ENCODE data around the gene TENM3.

Gene TENM3

DNA sequence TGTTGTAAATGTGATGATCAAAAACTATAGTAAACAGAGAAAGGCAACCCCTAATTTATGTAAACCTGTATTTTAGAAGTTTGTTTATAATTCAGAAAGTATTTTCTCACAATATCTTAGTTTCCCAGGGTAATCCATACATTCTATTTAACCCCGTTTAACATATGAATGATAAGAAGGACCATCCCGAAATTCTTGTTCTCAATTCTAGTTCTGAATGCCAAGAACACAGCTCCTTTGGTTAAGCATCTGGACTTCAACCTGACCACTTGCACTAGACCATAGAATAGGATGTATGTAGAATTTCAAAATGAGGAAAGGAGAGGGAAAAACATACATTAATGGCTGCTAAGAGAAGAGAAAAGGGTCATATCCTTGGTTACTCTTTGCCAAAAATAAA lies 227.0 kb downstream of the TENM3 start:
- no peak for DNase-seq

DNA sequence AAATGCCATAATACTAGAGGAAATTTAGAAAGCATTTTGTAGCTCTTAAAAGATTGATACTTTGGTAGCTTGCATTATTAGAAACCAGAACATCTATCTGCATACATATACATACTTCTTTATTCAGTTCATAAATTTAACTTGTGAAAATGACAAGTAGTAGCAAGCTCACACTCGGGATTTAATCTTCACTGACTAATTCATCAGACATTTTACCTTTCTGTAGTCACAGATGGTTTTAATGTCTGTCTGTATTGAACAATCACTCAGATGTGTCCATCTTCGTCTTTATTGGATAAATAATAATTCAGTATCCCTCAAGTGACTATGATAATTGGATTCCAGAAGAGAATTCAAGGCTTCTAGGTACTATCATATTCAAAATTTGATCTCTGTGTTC lies 232.3 kb downstream of the TENM3 start:
- no peak for DNase-seq

DNA sequence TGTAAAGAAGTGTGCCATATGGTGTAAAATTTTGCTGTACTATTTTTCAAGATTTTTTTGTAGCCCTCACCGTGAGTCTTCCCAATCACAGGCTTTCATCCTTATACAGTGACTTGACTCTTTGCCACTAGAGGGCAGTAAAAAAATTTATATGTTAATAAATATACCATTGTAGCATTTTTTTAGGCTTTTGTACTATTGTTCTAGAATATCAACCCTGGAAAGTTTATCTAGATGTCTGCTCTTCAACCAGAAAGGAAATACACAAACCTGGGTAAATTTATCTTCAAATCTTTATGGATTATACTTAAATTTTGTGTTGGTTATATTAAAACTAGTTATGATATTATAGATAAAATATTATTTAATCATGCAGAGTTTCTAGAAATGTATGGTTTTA lies 235.3 kb downstream of the TENM3 start:
- no peak for DNase-seq

DNA sequence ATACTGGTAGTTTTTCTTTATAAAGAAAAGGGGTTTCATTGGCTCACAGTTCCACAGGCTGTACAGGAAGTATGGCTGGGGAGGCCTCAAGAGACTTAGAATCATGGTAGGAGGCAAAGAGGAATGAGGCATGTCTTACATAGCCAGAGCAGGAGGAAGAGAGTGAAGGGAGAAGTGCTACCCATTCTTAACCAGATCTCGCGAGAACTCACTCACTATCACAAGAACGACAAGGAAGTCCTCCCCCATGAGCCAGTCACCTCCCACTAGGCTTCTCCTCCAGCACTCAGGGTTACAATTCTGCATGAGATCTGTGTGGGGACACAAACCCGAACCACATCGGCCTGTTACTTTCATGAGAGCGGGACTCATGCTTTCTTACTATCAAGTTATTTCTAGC lies 240.5 kb downstream of the TENM3 start:
- no peak for DNase-seq

DNA sequence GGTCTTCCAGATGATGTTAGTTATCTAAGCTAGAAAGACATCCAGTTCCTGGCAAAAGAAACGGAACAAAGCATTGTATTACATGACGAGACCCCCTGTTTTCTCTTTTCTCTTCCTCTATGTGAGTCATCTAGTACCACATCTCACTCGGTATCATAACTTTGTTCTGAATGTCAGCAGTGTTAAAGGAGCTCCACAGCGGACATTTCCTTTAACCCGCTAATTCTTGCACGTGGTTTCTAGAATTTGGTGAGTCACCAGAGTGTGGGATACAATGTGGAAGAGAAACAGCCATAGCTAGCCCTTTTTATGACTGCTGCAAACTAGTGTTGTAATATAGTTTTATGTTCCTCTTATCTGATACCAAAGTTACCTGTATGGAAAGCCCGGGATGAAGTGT lies 243.7 kb downstream of the TENM3 start:
- no peak for DNase-seq

DNA sequence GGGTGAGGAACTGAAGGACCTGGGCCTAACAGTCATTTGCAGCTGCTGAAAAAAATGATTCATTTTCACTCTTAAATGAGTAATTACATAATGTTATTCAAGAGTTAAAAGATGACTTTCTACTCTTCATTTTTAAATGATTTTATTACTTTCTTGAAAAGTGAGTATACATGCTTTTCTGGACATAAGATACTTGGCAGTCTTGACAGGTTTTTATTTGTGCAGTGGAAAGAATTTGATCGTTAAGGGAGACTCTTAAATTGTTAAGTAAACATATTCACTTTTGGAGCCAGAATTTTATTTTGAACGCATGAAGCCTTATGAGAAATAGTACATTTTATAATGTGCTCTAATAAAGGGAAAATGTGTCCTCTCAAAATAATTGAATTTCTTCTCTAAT lies 245.7 kb downstream of the TENM3 start:
- DNase-seq = no peak

DNA sequence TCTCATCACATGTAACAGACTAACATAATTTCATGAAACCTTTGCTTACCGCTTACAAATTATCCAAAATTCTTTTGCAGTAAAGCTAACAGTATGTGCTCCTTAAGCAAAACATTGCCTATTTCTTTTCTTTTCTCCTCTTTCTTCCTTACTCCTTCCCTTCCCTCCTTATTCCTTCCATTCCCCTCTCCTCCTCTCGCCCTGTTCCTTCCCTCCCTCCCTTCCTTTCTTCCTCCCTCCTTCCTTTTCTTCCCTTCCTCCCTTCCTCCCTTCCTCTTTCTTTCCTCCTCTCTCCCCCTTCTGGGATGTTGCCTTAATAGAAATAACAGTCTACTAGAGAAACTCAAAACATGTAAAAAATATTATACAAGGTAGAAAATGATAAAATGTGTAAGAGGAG lies 246.4 kb downstream of the TENM3 start:
- no peak for DNase-seq

DNA sequence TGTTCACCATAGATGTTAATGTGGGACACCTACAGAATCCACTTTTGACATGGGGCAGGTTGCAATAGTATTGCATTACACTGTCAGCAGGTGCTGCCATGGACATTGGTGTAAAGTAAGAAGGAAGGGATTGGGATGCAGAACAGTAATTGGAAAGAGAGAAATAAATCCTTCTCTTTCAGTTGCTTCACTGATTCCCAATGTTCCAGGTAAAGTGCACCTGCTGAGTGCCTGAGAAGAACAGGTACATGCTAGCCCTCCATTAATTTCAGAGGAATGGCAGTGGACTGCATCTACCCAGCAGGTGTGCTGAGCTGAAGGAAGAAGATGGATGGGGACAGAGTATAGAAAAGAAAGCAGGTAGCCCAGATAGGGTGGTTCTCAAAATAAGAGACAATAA lies 248.5 kb downstream of the TENM3 start:
- DNase-seq = no peak

DNA sequence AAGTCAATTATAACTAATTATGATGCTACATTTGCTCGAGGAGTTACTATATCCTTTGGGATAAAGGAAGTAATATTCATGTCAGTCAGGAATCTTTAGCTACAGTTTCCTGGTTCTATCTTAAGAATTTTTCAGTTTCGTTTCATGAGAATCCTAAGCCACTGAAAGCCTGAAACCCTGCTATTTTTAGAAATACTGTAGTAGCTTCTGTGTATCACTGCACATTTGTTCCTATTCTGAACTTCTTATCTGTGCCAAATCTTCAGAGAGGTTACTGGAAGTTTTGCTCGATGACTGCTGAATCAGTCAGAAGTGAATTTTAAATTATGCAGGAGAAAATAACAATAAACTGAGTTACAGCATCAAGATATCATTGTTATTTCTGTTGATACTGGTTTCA lies 249.2 kb downstream of the TENM3 start:
- no peak for DNase-seq

DNA sequence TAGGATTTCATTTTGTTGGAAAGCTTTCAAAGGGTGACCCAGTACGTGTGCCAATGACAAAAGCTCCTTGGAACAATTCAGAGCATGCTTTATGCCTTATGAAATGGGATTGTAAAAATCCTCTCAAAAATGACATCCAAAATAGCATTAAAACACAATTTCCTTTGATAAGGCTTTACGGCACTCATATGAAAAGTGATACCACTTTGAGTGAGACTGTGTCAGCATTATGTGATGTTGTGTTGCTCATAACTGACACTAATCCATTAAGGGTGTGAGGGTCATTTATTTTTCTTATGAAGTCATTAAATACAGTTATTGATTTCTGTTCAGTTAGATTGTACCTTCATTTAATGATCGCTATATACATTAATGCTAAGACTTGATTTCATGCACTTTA lies 250.2 kb downstream of the TENM3 start:
- no peak for DNase-seq

DNA sequence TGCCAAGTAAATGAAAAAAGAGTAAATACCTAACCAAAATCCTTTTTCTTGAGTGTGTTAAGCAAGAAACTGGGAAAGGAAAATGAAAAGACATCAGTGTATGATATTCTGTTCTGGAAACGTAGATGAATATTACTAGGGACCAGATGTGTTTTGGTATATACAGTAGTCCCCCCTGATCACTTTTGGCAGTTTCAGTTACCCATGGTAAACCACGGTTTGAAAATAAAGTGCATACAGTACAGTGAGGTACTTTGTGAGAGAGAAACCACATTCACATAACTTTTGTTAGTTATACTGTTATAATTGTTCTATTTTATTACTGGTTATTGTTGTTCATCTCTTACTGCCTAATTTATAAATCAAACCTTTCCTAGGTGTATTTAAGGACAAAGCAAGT lies 250.9 kb downstream of the TENM3 start:
- no peak for DNase-seq

DNA sequence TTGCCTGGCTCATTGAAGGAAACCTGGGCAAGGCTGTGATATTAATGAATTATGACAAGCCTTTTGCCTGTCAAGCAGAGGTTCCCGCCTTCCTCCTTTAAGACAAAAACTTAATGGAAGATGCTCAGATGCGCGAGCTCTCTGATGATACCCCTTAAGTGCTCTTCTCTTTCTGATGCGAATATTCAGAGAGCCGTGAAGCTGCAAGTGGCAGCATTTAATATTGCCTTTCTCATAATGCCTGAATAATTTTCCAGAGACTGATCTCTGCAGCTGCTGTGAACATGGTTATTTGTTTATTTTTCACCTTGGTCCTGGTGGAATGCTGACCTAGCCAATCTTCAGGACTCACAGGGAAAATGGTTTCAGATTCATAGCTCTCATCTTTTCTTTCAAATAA lies 251.8 kb downstream of the TENM3 start:
- DNase-seq = no peak

DNA sequence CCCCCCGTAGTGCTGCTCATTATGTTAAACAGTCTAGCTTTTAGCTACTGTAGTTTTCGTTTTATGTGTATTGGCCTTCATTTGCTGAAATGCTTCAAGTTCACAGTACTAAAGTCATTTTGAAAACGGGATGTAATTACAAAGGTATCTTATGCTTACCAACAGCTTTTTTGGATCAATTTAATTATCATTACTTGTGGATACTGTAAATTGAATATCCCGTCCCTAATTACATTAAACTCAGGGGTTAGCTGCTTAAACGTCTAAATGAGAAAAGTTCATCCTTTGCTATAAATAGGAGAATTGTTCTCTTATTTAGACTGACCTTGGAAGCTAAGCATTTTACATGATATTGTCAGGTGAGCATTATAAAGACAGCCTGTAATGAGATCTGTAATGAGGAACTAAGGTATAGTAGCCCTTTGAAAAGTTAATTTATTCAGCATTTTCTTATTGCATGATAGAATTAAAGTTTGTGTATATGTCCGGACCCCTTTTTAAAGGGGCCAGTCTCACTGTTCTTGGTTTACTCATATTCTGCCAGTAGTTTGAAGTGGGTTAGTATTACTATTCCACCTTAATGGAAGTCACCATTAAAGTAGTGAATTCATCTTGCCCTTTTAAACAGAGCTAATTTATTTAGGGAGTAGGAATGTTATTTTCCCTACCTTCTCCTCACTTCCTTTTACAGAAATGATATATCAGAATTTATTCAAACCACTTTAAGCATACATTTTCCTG lies 252.6 kb downstream of the TENM3 start:
- DNase-seq = no peak

DNA sequence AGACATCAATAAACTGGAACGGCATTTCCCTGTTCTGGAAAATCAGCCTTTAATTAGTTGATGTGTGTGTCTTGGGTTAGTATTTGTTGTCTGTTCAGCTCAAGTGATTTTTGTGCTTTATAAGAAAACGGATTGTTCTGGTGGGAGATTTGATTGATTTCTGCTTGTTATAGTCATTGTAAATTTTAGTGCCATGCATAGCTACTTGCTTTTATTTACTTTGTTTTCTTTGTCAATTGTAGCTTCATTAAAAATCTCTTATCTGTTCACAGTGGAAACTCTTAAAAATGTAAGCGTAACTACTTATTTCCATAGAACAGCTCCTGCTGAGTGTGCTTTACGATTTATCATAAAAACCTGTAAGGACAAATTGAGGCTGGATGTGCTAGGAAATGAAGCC lies 253.2 kb downstream of the TENM3 start:
- no peak for DNase-seq

DNA sequence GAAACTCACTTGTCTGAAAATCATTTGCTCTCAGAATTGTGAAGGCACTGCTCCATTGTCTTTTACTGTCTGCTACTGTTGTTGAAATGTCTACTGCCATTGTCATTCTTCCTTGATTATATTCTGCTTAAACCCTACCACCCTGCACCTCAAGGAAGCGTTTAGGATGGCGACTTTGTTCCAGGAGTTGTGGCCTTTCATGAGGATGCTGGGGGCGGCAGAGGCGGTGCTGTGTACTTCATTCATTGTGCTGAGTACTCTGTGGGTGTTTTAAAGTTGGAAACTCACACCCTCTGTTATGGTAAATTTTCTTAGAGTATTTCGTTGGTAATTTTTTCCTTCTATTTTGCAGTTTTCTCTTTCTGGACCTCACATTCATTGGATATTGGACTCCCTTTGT lies 258.9 kb downstream of the TENM3 start:
- DNase-seq = no peak

DNA sequence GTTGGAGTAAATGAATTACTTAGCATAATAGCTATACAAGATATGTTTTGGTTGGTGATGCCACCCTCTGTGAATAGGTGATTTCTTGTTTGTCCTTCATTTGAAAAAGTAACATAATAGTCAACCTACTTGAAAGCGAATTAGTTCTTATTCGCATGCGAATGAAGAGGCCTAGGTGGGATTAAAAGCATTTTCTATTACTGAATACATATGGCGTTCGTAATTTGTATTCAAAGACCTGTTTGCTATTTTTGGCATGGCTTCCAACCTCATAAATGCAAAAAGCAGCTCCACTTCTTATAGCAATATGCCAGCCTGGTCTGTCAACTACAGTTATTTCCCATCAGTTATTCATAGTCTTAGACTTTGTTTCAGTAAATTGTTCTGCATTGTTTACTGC lies 261.3 kb downstream of the TENM3 start:
- DNase-seq = no peak

DNA sequence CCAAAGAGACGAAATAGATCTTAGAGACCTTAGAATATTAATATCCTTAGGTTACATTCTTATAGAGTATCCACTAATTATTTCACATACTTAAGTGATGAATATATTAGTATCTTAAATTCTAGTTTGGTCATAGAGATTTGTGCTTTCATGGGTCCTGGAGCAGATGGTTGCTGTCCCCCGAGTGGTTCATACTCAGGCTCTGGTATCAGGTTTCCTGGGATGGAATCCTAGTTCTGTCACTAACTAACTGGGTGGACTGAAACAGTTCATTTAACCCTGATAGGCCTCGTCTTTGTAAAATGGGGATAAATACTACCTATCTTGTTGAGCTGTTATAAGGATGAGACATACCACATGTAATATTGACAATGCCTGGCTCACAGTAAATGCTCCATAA lies 264.6 kb downstream of the TENM3 start:
- DNase-seq = no peak

DNA sequence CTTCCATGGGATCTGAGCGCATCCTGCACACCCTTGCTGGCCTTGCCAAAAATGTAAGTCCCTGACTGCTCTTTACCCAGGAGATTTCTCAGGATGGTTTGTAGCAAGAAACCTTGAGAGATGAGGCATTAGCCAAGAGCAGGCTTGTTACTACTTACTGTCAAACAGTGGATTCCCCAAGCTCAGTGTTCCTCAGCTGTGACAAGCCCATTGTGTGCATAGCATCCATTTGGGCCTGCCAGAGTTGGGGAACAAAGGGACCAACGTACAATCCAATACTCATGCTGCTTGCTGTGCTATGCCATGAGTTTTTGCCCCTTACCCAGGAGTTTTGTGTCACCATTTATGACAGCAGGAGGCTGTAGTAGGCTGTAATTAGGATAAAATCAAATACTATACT lies 267.6 kb downstream of the TENM3 start:
- no peak for DNase-seq

DNA sequence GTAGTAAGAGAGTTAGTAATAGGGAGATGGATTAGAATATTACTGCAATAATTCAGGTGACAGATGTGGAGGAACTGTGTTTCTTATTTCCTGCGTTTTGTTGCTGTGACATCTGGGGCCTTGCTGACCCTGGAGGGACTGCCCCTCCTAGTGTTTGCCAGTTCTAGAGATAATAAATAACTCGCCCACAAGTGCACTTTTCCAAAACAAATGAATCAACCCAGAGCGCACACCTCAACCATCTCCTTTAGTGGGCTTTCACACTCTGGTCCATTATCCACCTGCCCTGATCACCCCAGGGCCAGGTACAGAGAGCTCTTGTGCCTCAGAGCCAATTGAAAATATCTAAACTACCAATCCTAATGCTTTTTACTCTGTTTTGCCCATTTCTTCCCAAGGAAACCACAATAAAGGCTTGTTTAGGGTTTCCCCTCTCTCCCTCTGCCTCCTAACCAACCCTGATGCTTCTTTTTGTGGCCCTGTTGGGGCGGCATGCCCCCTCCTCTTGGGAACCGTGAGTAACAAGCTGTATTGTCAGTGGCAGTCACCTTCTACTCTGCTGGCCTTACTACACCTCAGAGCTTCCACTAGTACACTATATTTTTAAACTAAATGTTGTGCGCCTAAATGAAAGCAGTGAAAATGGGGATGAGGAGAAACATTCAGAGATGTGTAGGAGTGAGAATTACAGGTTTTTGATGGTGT lies 270.5 kb downstream of the TENM3 start:
- no peak for DNase-seq

DNA sequence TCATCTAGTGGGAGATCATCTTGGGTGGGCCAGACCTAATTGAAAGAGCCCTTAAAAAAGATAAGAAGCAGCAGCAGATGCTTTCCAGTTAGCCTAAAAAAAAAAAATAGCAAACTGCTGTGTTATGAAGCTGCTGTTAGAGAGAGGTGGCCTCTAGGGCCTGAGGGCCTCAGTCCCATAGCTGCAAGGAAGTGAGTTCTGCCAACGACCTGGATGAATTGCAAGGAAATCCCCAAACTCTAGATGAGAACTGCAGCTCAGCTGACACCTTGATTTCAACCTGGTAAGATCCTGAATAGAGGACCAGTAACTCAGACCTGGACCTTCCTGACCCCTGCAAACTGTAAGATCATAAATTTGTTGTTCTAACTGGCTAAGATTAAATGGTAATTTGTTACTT lies 275.2 kb downstream of the TENM3 start:
- DNase-seq = no peak

DNA sequence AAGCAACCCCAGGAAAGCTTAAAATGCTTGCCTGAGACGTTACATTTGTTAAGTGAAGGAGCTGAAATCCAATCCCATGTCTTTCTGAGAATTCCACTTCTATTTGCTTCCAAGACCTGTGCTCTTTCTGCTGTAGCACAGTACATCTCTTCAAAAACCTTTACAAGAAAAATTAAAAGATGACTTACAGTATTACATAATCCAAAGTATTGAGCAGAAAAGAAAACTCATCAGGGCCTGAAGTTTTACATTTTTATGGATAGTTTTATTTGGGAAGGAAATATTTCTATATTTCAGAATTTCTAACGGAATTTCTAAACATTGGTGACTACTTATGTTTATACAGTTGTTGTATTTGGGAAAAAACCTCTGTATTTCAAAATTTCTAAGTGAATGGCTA lies 276.3 kb downstream of the TENM3 start:
- no peak for DNase-seq

DNA sequence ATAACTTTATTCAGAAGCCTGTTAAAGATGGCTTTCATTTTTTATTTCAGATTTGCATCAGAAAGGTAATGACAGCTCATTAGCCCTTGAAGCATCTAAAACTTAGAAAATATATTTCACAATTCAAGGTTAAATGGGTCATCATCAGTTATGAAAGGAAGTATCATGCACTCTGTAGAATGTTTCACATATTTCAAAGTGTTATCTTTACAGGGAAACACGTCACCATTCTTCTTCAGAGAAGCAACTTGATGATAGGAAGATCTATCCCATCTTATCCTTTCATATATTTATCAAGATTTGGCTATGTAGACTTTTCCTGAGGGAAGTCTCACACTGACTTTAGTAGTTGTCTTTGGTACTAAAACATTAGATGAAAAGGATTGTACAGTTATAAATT lies 277.8 kb downstream of the TENM3 start:
- no peak for DNase-seq

DNA sequence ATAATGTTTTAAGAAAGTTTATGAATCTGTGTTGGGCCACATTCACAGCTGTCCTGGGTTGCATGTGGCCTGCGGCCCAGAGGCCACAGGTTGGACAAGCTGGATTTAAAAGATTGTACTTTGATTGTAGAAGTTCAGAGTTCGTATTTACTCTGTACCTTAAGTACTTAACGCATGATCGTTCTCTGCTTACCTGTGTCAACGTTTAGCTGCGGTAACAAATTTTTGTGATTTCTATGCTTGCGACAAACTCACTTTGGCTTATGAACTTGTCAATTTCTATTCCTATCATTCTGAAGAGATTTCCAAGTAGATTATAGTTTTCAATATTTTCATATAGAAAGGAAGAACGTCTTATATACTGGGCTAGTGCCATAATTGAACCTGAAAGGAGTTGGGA lies 285.6 kb downstream of the TENM3 start:
- no peak for DNase-seq

DNA sequence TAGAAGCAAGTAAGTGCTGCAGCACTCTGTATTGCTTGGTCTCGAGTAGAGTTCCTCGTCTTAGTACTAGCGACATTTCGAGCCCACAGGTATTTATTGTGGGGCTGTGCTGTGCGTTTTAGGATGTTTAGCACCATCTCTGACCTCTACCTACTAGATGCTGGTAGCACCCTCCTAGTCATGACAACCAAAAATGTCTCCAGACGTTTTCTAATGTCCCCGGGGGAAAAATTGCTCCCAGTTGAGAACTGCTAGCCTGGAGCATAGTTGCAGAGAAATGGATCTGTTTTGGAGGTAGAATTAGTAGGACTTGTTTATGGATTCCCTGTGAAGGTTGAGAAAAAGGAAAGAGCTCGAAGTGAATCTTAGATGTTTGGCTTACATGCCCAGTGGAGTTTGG lies 287.2 kb downstream of the TENM3 start:
- DNase-seq = no peak

DNA sequence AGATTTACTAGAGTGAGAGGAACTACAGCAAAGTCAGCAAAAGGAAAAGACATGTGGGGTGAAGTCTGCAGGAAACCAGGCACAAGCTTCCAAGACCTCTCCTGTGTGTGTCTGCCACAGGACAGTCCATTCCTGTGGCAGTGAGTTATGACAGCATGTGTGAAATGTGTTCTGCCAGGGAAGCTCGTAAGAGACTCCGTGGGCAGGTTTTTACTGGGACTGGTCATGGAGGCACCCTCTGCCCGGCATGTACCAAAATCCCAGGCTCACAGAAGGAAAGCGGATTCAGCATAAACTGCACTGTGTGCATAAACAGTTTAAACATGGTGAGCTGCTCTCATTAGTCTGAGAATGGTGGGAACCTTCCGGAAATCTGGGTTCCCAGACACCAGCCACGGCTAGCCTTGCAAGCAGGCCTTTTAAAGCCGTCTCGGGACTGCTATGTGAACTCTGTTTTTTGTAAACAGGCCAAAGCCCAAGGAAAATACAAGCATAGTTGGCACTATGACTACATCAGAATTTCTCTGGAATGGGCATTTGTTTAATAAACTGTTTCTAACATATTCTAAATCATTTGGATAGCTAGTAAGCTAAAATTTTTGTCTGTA lies 288.5 kb downstream of the TENM3 start:
- no peak for DNase-seq

Data from stimulated activated CD4-positive, alpha-beta T cell treated with anti-CD3 and anti-CD28 coated beads, Interleukin-4, amount 100 ng/mL, for 24 hours (primary cell).